Measurements from ENCODE around the gene ZNF326. TPM values are rescaled to one million over a fixed set of nuclear protein-coding genes. Genes with fewer than 3 reads are reported as not detected.

Gene ZNF326
- total and polyA plus RNA-seq, 2 of the 8 experiments (the other 6 are each of a cell fraction or from before 2014, with no cell fraction given), result 12.2 to 30.6 TPM

DNA sequence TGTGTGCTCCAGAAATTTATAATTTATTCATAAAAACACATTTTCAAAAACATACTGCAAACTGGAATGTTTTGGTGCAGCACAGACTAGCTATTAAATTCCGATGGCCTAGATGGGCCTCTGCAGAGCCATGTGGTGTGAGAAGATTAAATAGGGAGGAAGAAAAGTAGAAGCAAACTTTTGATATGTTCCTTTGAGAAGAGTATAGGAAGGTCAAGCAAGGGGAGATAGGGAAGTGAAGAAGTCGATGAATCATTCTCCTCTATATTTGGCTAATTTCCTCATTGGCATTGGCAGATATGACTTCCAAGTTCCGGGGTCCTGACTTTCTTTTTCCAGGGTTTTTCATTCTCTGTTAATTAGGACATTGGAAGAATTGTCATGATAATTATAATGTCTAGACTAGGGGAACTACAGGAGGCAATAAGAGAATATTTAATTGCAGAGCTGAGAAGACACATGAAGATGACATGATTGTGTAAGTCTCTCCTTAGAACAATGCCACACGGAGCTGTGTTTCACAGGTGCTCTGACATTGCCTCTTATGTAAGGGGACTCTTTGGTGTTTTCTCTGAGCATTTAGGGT lies 19.3 kb upstream of the ZNF326 start:
- Histone ChIP-seq H3K79me2 (ENCODE audit: control insufficient read depth in 1 of 2, insufficient read depth in 2 of 2, low read length in 2 of 2) (no peaks in the 10 kb centered on the region), H3K27ac (ENCODE audit: low read depth, low read length) (no peak overlapping the region), H4K5ac (ENCODE audit: insufficient read length, low read depth, low read length) (no peak overlapping the region), H3K14ac (ENCODE audit: insufficient read length) (no peak overlapping the region), H2BK5ac (ENCODE audit: low read depth, low read length) (no peak overlapping the region), H2AK5ac (ENCODE audit: low read depth, low read length) (no peak overlapping the region), H3K18ac (ENCODE audit: extremely low read depth, low read length) (no peak overlapping the region), H3K27me3 (replicated peaks in 1 of 4; ENCODE audit: control insufficient read depth in 3 of 4, extremely low read depth in 1 of 4, insufficient read depth in 3 of 4, low read length in 3 of 4) (no peaks in the 10 kb centered on the region), H3K79me1 (ENCODE audit: low read depth, low read length) (no peaks in the 10 kb centered on the region), H4K91ac (replicated peaks; ENCODE audit: insufficient read length, low read length) (no peak overlapping the region), H3K56ac (replicated peaks; ENCODE audit: insufficient read length, low read depth, low read length) (no peak overlapping the region), H3K4me1 (replicated peaks in 1 of 4; ENCODE audit: control insufficient read depth in 3 of 4, insufficient read depth in 4 of 4, low read length in 3 of 4) (peaks cover 0 to 1% (median under 1%) of the 10 kb centered on the region in 4 experiments; a peak in 2 of 7 replicates), H3K4me2 (ENCODE audit: insufficient read depth in 1 of 2, low read depth in 2 of 2, low read length in 2 of 2) (no peak overlapping the region), H3K9me3 (ENCODE audit: insufficient read depth in 2 of 2, low read depth in 1 of 2, low read length in 1 of 2) (no peaks in the 10 kb centered on the region), H2BK20ac (ENCODE audit: low read length) (no peak overlapping the region), H2BK12ac (ENCODE audit: low read depth, low read length) (no peak overlapping the region), H3K4ac (replicated peaks; ENCODE audit: insufficient read length, low read depth, low read length) (no peak overlapping the region), H3K9ac (replicated peaks in 1 of 4; ENCODE audit: extremely low read depth in 1 of 4, low read depth in 3 of 4, low read length in 3 of 4) (no peak overlapping the region), H2BK120ac (replicated peaks; ENCODE audit: low read depth, low read length) (no peak overlapping the region), H2BK15ac (ENCODE audit: low read length) (no peak overlapping the region), H4K20me1 (replicated peaks in 1 of 2; ENCODE audit: control insufficient read depth in 1 of 2, insufficient read depth in 2 of 2, low read length in 2 of 2) (no peaks in the 10 kb centered on the region), H4K8ac (ENCODE audit: extremely low read depth, insufficient read depth, low read length) (no peak overlapping the region), H3K23me2 (ENCODE audit: low read depth, low read length) (no peaks in the 10 kb centered on the region), H3K4me3 (ENCODE audit: extremely low read depth in 1 of 4, insufficient read depth in 2 of 4, low read depth in 3 of 4, low read length in 4 of 4) (no peak overlapping the region), H3K36me3 (ENCODE audit: control insufficient read depth in 2 of 4, insufficient read depth in 4 of 4, low read length in 3 of 4) (no peaks in the 10 kb centered on the region), H2AFZ (ENCODE audit: low read length) (no peak overlapping the region), H3K23ac (ENCODE audit: insufficient read length) (no peak overlapping the region)
- ChIA-PET POLR2A (ENCODE audit: partially characterized antibody) (no interaction called here), CTCF (ENCODE audit: partially characterized antibody) (interaction anchor here (0.6 to 1.5 kb wide), 11 partner anchors 8 to 360 kb away, joined by 3 to 5 read pairs (median 3); no protein-coding TSS in a partner anchor)
- DNase-seq (ENCODE audit: low read depth in 1 of 2, low spot score in 2 of 2), result no peak
- FAIRE-seq, result no peak
- TF ChIP-seq ZNF274 (IDR thresholded peaks at IDR 0.05; ENCODE audit: borderline replicate concordance, extremely low read depth, low read length) (no peak), SP1 (IDR thresholded peaks at IDR 0.05; ENCODE audit: low read depth, low read length) (no peak), SP4 (IDR thresholded peaks at IDR 0.05; ENCODE audit: low read length) (no peak), SIN3A (conservative IDR thresholded peaks at IDR 0.05 in 1 of 2, IDR thresholded peaks at IDR 0.05 in 1 of 2; ENCODE audit: low read depth in 1 of 2, low read length in 2 of 2) (no peak), FOSL1 (IDR thresholded peaks at IDR 0.05; ENCODE audit: insufficient read depth, low read depth, low read length) (no peak), SIX5 (IDR thresholded peaks at IDR 0.05; ENCODE audit: low read depth, low read length) (no peak), CHD1 (IDR thresholded peaks at IDR 0.05; ENCODE audit: low read depth, low read length) (no peak), YY1 (IDR thresholded peaks at IDR 0.05; ENCODE audit: low read depth, low read length) (no peak), EGR1 (IDR thresholded peaks at IDR 0.05; ENCODE audit: borderline replicate concordance, low read depth, low read length) (no peak), HDAC6 (IDR thresholded peaks at IDR 0.05; ENCODE audit: low read depth, low read length) (no peak)
- TF ChIP-seq, protein P1, sequence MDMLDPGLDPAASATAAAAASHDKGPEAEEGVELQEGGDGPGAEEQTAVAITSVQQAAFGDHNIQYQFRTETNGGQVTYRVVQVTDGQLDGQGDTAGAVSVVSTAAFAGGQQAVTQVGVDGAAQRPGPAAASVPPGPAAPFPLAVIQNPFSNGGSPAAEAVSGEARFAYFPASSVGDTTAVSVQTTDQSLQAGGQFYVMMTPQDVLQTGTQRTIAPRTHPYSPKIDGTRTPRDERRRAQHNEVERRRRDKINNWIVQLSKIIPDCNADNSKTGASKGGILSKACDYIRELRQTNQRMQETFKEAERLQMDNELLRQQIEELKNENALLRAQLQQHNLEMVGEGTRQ (IDR thresholded peaks at IDR 0.05; ENCODE audit: low read length), result no peak
- WGBS, 2 experiments (ENCODE audit: extremely low coverage in 1 of 2, insufficient coverage in 1 of 2, insufficient read length in 1 of 2, insufficient replicate concordance in 2 of 2, low coverage in 1 of 2, low lambda C conversion rate in 2 of 2, missing lambda C conversion rate in 1 of 2), result 83% methylated on average over 4 of the region's 4 CpGs; no CpG with 5 or more reads in 1 of the 2 experiments

All from H1 (cell line).